PFSK-1 (cell line): Measurements from ENCODE around the gene EVX2.

Experiments used
- FOXP2 ChIP-seq: optimal IDR thresholded peaks from 2 replicates; pipeline ENCODE3; 2011; ENCODE audit warnings: borderline replicate concordance, control low read depth, inconsistent platforms; ENCODE audit not compliant: insufficient read depth; ENCODE audit errors: extremely low read length, extremely low read depth
- POLR2AphosphoS5 ChIP-seq: IDR thresholded peaks from 2 replicates; pipeline ENCODE4 v1.6.1; 2012; ENCODE audit warnings: low read depth, mild to moderate bottlenecking, control low read depth, low read length, moderate library complexity
- SIN3A ChIP-seq: IDR thresholded peaks from 2 replicates; pipeline ENCODE4 v1.6.1; 2012; ENCODE audit warnings: mild to moderate bottlenecking, low read length, moderate library complexity, borderline replicate concordance; ENCODE audit not compliant: insufficient read depth
- TF ChIP-seq, protein P1 (sequence below), 2 experiments: IDR thresholded peaks; 2 replicates each; pipeline versions ENCODE4 v1.6.1 to v1.8.0; 2011 to 2012; ENCODE audit warnings: low read depth in 2 of 2, low read length in 2 of 2, control low read depth in 1 of 2, inconsistent platforms in 1 of 2, mild to moderate bottlenecking in 1 of 2, moderate library complexity in 1 of 2; ENCODE audit not compliant: insufficient read depth in 1 of 2

DNA sequence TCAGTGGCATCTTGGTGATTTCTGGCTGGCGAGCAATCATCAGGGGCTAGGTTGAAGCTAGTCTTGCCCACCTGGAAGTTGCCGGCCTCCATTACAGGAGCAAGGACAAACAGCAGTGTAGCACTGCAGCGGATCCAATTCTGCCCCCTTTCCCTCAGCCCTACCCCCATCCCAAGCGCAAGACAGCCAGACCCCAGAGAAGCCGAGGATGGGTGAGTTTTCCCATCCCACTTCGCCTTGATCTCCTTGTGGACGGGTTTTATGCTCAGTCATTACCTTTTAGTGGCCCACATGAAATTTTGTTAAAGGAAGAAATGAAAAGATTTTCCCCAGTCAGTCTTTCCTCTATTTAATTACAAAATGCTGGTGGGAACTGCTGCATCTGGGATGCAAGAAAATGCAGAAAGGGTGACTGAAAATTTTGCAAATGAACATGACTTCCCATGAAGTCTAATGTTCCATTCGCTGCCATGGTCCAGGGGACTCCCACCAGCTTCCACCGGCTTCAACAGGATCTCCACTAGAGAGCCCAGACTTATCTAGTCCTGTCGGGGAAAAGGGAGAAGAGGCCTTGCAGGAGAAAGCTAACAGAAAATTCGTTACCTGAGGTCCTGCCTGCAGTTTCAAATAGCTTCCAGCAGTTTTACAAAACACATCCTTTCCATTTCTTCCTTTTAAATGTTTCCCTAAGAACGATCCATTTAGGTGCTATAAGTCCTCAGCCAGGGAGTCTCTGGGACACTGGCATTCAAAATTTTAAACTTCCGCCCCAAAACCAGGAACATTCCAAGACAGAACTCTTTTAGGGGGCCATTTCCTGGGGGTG is 36.8 kb upstream of the EVX2 start:
- TF ChIP-seq POLR2AphosphoS5: no peak
- TF ChIP-seq, protein P1, sequence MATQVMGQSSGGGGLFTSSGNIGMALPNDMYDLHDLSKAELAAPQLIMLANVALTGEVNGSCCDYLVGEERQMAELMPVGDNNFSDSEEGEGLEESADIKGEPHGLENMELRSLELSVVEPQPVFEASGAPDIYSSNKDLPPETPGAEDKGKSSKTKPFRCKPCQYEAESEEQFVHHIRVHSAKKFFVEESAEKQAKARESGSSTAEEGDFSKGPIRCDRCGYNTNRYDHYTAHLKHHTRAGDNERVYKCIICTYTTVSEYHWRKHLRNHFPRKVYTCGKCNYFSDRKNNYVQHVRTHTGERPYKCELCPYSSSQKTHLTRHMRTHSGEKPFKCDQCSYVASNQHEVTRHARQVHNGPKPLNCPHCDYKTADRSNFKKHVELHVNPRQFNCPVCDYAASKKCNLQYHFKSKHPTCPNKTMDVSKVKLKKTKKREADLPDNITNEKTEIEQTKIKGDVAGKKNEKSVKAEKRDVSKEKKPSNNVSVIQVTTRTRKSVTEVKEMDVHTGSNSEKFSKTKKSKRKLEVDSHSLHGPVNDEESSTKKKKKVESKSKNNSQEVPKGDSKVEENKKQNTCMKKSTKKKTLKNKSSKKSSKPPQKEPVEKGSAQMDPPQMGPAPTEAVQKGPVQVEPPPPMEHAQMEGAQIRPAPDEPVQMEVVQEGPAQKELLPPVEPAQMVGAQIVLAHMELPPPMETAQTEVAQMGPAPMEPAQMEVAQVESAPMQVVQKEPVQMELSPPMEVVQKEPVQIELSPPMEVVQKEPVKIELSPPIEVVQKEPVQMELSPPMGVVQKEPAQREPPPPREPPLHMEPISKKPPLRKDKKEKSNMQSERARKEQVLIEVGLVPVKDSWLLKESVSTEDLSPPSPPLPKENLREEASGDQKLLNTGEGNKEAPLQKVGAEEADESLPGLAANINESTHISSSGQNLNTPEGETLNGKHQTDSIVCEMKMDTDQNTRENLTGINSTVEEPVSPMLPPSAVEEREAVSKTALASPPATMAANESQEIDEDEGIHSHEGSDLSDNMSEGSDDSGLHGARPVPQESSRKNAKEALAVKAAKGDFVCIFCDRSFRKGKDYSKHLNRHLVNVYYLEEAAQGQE (IDR thresholded peaks at IDR 0.05; ENCODE audit: insufficient read depth in 1 of 2, low read depth in 2 of 2, low read length in 2 of 2): no peak
- TF ChIP-seq FOXP2: no peak
- TF ChIP-seq SIN3A: no peak
